Measurements from ENCODE around the gene KRT81.

Gene KRT81

DNA sequence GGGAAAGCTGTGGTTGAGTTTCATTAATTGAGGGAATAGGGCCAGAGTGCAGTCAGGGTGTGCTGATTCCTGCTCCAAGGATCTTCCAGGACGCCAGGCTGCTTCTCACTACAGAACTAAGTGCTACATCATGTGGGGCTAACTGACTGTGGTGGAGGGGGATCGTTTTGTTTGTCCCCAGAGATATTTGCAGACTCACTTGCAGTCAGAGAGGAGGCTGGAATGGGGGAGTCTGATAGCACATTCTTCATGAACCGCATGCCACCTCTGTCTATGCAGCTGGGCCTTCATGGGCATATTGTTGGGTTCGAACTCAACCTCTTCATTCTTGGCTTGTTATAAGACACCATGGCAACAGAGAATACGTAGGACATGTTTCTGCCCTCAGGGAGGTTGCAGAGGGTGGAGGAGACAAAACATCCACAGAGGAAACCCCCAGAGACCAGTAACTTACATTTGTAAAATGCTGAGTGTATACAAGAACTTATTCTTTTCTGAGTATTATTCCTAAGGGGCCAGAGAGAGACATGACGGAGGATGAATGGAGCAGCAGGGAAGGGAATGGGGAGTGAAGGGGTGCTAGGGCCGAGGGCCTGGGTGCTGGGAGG, 45.3 kb downstream of the KRT81 start:
- H3K4me3 ChIP-seq (ENCODE audit: low read depth, low read length): no peak overlapping the region
- TF ChIP-seq, protein P1, sequence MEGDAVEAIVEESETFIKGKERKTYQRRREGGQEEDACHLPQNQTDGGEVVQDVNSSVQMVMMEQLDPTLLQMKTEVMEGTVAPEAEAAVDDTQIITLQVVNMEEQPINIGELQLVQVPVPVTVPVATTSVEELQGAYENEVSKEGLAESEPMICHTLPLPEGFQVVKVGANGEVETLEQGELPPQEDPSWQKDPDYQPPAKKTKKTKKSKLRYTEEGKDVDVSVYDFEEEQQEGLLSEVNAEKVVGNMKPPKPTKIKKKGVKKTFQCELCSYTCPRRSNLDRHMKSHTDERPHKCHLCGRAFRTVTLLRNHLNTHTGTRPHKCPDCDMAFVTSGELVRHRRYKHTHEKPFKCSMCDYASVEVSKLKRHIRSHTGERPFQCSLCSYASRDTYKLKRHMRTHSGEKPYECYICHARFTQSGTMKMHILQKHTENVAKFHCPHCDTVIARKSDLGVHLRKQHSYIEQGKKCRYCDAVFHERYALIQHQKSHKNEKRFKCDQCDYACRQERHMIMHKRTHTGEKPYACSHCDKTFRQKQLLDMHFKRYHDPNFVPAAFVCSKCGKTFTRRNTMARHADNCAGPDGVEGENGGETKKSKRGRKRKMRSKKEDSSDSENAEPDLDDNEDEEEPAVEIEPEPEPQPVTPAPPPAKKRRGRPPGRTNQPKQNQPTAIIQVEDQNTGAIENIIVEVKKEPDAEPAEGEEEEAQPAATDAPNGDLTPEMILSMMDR (IDR thresholded peaks at IDR 0.05; ENCODE audit: low read depth, low read length, missing control alignments): no peak
- DNase-seq (ENCODE audit: low read depth): no peak

DNA sequence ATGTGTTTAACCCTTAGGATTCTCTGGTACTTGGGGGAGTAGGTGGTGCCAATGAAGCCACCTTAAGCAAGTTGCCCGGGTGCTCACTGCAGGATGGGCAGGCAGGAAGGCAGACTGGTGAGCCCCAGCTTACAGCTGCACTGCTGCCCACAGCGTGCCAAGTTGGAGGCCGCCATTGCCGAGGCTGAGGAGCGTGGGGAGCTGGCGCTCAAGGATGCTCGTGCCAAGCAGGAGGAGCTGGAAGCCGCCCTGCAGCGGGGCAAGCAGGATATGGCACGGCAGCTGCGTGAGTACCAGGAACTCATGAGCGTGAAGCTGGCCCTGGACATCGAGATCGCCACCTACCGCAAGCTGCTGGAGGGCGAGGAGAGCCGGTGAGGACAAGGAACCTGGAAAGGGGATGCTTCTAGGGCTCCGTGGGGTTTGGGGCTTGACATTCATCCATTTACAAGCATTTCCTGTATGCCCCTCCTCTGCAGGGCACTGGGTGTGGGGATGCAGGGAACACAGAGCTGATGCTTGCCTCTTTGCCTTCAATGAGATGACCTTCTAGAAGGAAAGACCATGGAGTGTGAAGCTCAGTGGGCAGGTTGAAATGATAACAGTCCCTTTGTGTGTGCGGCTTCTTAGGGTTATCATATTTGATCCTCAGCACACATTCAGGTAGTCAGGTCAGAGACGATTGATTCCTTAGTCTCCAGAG, 45.9 kb downstream of the KRT81 start:
- TF ChIP-seq, protein P1 (IDR thresholded peaks at IDR 0.05; ENCODE audit: low read depth, low read length, missing control alignments): no peak
- no peak overlapping the region; the same call in 1 of the 2 replicates for H3K4me3 ChIP-seq (ENCODE audit: low read depth, low read length)
- no peak for DNase-seq (ENCODE audit: low read depth)

DNA sequence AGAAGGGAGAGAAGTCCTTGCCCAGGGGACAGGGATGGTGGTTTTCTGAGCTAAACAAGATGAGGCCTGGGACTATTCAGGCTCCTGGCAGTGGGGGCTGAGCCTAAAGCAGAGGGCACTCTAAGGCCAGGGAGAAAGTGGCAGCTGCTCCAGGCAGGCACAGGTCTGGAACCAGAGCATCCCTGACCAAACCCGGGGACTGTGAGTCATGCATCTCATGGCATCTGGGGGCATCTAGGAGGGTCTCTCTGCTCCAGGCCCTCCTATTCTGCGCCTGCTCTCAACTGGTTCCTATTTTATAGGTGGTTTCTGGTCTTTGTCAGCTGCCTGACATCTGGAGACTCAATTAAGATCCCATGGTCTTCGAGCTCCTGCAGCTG, 46.7 kb downstream of the KRT81 start:
- peak overlapping the region; percentile 44 for H3K4me3 ChIP-seq (ENCODE audit: low read depth, low read length)
- no peak for DNase-seq (ENCODE audit: low read depth)
- TF ChIP-seq, protein P1 (IDR thresholded peaks at IDR 0.05; ENCODE audit: low read depth, low read length, missing control alignments): no peak

DNA sequence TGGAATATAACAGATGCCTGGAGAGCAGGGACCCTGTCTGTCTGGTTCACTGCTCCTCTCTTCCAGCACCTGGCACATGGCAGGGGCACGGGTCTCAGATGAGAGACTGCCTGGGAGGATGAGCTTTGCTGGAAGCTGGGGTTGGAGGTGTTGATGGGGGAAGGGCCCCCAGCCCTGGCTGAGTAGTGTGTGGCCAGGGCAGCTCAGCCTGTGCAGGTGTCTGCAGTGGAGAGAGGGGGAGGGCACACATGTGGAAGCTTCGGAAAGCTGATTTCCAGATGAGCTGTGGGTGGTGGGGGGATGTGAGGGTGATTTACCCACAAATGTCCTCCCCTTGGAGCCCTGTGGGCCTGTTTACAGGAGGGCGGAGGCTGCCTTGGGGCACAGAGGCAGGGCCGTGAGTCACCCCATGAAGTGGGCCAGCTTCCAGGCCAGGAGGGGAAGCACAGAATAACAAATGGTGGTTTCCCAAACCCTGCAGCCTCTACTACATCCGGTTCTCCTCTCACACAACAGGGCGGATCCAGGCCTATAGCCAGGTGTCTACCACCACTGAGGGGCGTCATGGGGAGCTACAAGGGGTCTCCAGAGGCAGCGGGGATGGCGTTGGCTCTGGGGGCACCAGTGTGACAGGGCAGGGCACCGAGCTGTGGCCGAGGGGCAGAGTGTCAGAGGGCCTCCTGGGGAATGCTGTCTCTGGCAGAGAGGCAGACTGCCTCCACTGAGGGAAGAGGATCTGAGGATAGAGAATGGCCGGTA, 47.3 kb downstream of the KRT81 start:
- TF ChIP-seq, protein P1 (IDR thresholded peaks at IDR 0.05; ENCODE audit: low read depth, low read length, missing control alignments): no peak
- peak overlapping the region; percentile 44 for H3K4me3 ChIP-seq (ENCODE audit: low read depth, low read length)
- peak; percentile 57 for DNase-seq (ENCODE audit: low read depth)

DNA sequence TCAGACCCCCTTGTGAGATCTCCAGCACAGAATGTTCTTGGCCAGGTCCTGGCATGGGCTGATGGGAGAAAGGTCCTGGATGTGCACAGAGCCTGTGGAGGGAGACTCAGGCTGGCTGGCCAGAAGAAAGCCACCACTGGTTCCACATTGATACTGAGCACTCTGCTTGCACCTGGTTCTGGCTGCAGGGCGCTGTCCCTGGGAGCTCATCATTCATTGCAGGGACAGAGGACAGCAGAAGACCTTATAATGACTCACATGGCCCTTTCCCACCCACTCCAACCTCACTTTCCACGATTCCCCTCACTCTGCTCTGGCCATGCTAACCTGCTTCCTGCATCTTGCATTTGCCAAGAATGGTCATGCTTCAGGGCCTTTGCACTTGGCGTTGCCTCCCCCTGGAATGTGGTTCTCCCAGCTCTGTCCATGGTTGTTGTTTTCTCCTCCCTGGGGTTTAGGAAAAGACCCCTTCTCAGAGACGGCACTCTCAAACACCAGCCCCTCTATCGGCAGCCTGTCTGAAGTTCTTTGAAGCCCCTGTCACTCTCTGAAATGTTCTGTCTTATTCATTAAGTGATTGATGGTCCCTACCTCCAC, 48.0 kb downstream of the KRT81 start:
- no peak for DNase-seq (ENCODE audit: low read depth)
- TF ChIP-seq, protein P1 (IDR thresholded peaks at IDR 0.05; ENCODE audit: low read depth, low read length, missing control alignments): no peak
- no peak overlapping the region for H3K4me3 ChIP-seq (ENCODE audit: low read depth, low read length)

DNA sequence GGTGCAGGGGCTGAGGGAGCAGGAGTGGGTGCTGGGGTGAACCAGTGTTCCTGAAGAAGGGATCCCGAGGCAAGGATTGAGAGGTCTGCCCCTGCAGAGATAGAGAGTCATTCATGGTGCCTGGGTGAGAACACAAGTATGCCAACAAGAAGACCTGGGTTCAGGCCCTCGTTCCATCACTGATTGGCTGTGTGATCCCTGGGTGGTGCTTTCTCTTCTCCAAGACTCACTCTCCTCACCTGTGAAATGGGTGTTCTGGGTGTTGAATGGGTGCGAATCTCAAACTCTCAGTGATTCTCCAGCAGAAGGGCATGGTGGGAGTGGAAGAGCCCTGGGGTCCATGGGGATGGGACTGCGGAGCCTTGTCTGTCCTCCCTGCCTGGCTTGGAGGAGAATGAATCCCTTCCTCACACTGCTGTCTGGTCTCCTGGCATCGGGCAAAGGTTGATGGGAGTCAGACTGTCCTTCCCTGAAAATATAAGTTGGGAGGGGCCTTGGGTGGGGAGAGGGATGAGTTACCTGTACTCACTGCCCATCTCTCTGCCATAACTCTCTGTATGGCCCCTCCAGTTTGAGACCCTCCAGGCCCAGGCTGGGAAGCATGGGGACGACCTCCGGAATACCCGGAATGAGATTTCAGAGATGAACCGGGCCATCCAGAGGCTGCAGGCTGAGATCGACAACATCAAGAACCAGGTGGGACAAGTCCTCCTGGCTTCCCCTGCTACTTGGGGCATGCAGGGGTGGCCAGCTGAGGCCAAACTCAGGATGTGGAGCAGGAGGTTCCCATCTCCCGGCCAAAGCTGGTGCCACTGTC, 48.7 kb downstream of the KRT81 start:
- DNase-seq (ENCODE audit: low read depth): no peak
- H3K4me3 ChIP-seq (ENCODE audit: low read depth, low read length): no peak overlapping the region
- TF ChIP-seq, protein P1 (IDR thresholded peaks at IDR 0.05; ENCODE audit: low read depth, low read length, missing control alignments): no peak
